Suppressor macrophage (primary cell): ENCODE data around the gene CLEC2D.

ENCODE experiments used
- DNase-seq, 4 experiments: peaks; one replicate each; pipeline ENCODE4 v3.0.0-alpha.2; 2020 to 2022
- total RNA-seq, 17 experiments: gene quantifications; one replicate each; lab custom pipeline; 2026; ENCODE audit warnings: mixed read lengths in 6 of 17, inconsistent platforms in 3 of 17; lab: John Stamatoyannopoulos, UW

The CLEC2D gene
- 7.3 to 84.6 (median 23.4) reads per million in 17 experiments for total RNA-seq

GRCh38 chr12:9669534-9669933, at the start of gene CLEC2D:
Gene CLEC2D, plus strand, starts transcription at chr12:9669713. Its CDS starts 22 bp downstream, at chr12:9669735.
- no peak for DNase-seq

GRCh38 chr12:9625019-9625418, 44.5 kb upstream of the CLEC2D start:
- no peak for DNase-seq

GRCh38 chr12:9626291-9626690, 43.2 kb upstream of the CLEC2D start:
- DNase-seq, result no peak

- no peak for DNase-seq
These were observed 42.7 kb upstream of the CLEC2D start for GRCh38 chr12:9626821-9627220.

- DNase-seq, result no peak
These were observed 36.7 kb upstream of the CLEC2D start for GRCh38 chr12:9632766-9633165.

- peak; percentile 41 to 69 (median 61) for DNase-seq
These were observed 35.2 kb upstream of the CLEC2D start for GRCh38 chr12:9634177-9634803.

GRCh38 chr12:9634969-9635754, 34.4 kb upstream of the CLEC2D start:
- peak in 3 of 4 experiments; percentile 12 to 49 (median 23) for DNase-seq

GRCh38 chr12:9636150-9636850, 33.2 kb upstream of the CLEC2D start:
- DNase-seq, result peak in 2 of 4 experiments; percentile 71 to 77

GRCh38 chr12:9636851-9637206, 32.7 kb upstream of the CLEC2D start:
- DNase-seq, result no peak

GRCh38 chr12:9640024-9640423, 29.5 kb upstream of the CLEC2D start:
- DNase-seq, result no peak

- DNase-seq, result no peak
These were observed 26.8 kb upstream of the CLEC2D start for GRCh38 chr12:9642606-9643265.

- DNase-seq, result no peak
These were observed 26.2 kb upstream of the CLEC2D start for GRCh38 chr12:9643266-9643660.

GRCh38 chr12:9644985-9645551, 24.4 kb upstream of the CLEC2D start:
- DNase-seq, result peak; percentile 31 to 52 (median 40)

- DNase-seq, result no peak
These were observed 22.4 kb upstream of the CLEC2D start for GRCh38 chr12:9646794-9647781.

- peak; percentile 92 to 98 (median 94) for DNase-seq
These were observed 21.4 kb upstream of the CLEC2D start for GRCh38 chr12:9647825-9648700.

- DNase-seq, result no peak
These were observed 20.6 kb upstream of the CLEC2D start for GRCh38 chr12:9648701-9649531.

- peak; percentile 12 to 58 (median 45) for DNase-seq
These were observed 20.0 kb upstream of the CLEC2D start for GRCh38 chr12:9649532-9649940.

- DNase-seq, result peak; percentile 13 to 58 (median 35)
These were observed 19.3 kb upstream of the CLEC2D start for GRCh38 chr12:9650151-9650576.

GRCh38 chr12:9651265-9651729, 18.2 kb upstream of the CLEC2D start:
- peak in 2 of 4 experiments; percentile 6 to 20 for DNase-seq
